Mucosa of descending colon (tissue), 3 donors: ENCODE data around the gene ZNF292. TPM values are rescaled to one million over a fixed set of nuclear protein-coding genes. Genes with fewer than 3 reads are reported as not detected.
A peak's percentile ranks its signal among the peaks of the same experiment; 100 is the strongest.

Source experiments
- ATAC-seq: fragments of 200-7000 bp; cut with Tn5 transposase; one replicate; pipeline ENCODE4 v1.9.1; 2020; ENCODE audit warnings: mild to moderate bottlenecking, moderate library complexity
- DNase-seq, 3 donors: peaks; one replicate each; pipeline ENCODE4 v3.0.0-alpha.2; 2020
- H3K36me3 ChIP-seq: fragments of 200-600 bp; one replicate; pipeline ENCODE4 v1.8.0; 2021; ENCODE audit warnings: low read depth, mild to moderate bottlenecking
- H3K4me1 ChIP-seq: fragments of 200-600 bp; one replicate; pipeline ENCODE4 v1.8.0; 2021; ENCODE audit warnings: low read depth, mild to moderate bottlenecking
- H3K4me3 ChIP-seq: fragments of 200-600 bp; one replicate; pipeline ENCODE4 v1.8.0; 2021; ENCODE audit warnings: mild to moderate bottlenecking
- H3K9me3 ChIP-seq: fragments of 200-600 bp; one replicate; pipeline ENCODE4 v1.8.0; 2021; ENCODE audit warnings: mild to moderate bottlenecking
- intact Hi-C, 2 donors: fragments of 100-400 bp; cut with DNase I in 1 of 2; cut with micrococcal nuclease in 1 of 2; formaldehyde crosslinking; loops; one replicate each; pipeline versions ENCODE4 v1.11.0 to v1.11.1; 2022; cut with DNase I, micrococcal nuclease
- long read RNA-seq, 2 donors: library from polyadenylated mRNA; unstranded; transcript quantifications; one replicate each; pipeline ENCODE4 v2.0.0, GENCODE V29; 2019 to 2021
- total RNA-seq, 3 donors: library from RNA; stranded (reverse); fragmentation: NEBNext Ultra II Directional in 2 of 3; extraction: Animal tissue kit (Norgen Biotek cat#: 25700) in 2 of 3; gene quantifications; one replicate each; pipeline versions ENCODE4 v1.2.1 to v1.2.4, GENCODE V29; 2021 to 2023
- TF ChIP-seq, protein P1 (sequence below): fragments of 200-600 bp; IDR thresholded peaks from one replicate; pipeline ENCODE4 v1.8.0; 2022; ENCODE audit warnings: antibody characterized with exemption, mild to moderate bottlenecking
- donor health status: DM: no; HTN: no; CAD: no; lungs with moderate emphysema.
- donor health status: DM: no; HTN: no; CAD: no.
- donor health status: DM: no; HTN: yes; CAD: no.

ZNF292 gene
- total RNA-seq, result 10 to 100 TPM; 40.9 to 83.2 (median 44.4) TPM
- long read RNA-seq, donor 1, full-length matches to known transcripts, result 5 of 8 reads
- long read RNA-seq, donor 1, partial matches to known transcripts, result 1 of 8 reads
- long read RNA-seq, donor 1, other reads (novel, unspliced or antisense), result 2 of 8 reads
- long read RNA-seq, donor 2, full-length matches to known transcripts, result 1 of 6 reads
- long read RNA-seq, donor 2, partial matches to known transcripts, result 4 of 6 reads
- long read RNA-seq, donor 2, other reads (novel, unspliced or antisense), result 1 of 6 reads

- TF ChIP-seq, protein P1, sequence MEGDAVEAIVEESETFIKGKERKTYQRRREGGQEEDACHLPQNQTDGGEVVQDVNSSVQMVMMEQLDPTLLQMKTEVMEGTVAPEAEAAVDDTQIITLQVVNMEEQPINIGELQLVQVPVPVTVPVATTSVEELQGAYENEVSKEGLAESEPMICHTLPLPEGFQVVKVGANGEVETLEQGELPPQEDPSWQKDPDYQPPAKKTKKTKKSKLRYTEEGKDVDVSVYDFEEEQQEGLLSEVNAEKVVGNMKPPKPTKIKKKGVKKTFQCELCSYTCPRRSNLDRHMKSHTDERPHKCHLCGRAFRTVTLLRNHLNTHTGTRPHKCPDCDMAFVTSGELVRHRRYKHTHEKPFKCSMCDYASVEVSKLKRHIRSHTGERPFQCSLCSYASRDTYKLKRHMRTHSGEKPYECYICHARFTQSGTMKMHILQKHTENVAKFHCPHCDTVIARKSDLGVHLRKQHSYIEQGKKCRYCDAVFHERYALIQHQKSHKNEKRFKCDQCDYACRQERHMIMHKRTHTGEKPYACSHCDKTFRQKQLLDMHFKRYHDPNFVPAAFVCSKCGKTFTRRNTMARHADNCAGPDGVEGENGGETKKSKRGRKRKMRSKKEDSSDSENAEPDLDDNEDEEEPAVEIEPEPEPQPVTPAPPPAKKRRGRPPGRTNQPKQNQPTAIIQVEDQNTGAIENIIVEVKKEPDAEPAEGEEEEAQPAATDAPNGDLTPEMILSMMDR, result peak; percentile 9
- intact Hi-C loops, result no loop called here
- peaks cover 12% of the 10 kb centered on the region for H3K4me1 ChIP-seq
Observed at GRCh38 chr6:87154993-87155841, at the start of gene ZNF292. Gene ZNF292 (plus strand): TSS chr6:87155565. CDS start chr6:87155592, 27 bp downstream.

GRCh38 chr6:87105823-87106222 is 49.5 kb upstream of the ZNF292 start:
- Histone ChIP-seq H3K36me3 (no peaks in the 10 kb centered on the region), H3K4me1 (no peaks in the 10 kb centered on the region), H3K9me3 (no peaks in the 10 kb centered on the region), H3K4me3 (no peak overlapping the region)
- ATAC-seq (no peak), DNase-seq (no peak)
- intact Hi-C loops, result no loop called here
- TF ChIP-seq, protein P1, result no peak

More at GRCh38 chr6:87154993-87155841, at the start of gene ZNF292:
- Histone ChIP-seq H3K4me3 (peak within 1 kb of the TSS; percentile 97), H3K9me3 (no peaks in the 10 kb centered on the region), H3K36me3 (no peaks in the 10 kb centered on the region)
- ATAC-seq, result peak; percentile 93
- DNase-seq, result peak; percentile 98 to 99 (median 99)

GRCh38 chr6:87110636-87111035 is 44.7 kb upstream of the ZNF292 start:
- H3K9me3 ChIP-seq, result no peaks in the 10 kb centered on the region
- TF ChIP-seq, protein P1, result no peak
- ATAC-seq, result no peak
- H3K4me1 ChIP-seq, result no peaks in the 10 kb centered on the region
- no peak overlapping the region for H3K4me3 ChIP-seq
- no peak for DNase-seq
- H3K36me3 ChIP-seq, result no peaks in the 10 kb centered on the region
- intact Hi-C loops, result no loop called here

GRCh38 chr6:87115402-87116135 is 39.8 kb upstream of the ZNF292 start:
- H3K4me1 ChIP-seq, result no peaks in the 10 kb centered on the region
- H3K4me3 ChIP-seq, result no peak overlapping the region
- no peaks in the 10 kb centered on the region for H3K36me3 ChIP-seq
- DNase-seq, result no peak
- TF ChIP-seq, protein P1, result no peak
- H3K9me3 ChIP-seq, result no peaks in the 10 kb centered on the region
- ATAC-seq, result no peak
- intact Hi-C loops, result no loop called here

DNA sequence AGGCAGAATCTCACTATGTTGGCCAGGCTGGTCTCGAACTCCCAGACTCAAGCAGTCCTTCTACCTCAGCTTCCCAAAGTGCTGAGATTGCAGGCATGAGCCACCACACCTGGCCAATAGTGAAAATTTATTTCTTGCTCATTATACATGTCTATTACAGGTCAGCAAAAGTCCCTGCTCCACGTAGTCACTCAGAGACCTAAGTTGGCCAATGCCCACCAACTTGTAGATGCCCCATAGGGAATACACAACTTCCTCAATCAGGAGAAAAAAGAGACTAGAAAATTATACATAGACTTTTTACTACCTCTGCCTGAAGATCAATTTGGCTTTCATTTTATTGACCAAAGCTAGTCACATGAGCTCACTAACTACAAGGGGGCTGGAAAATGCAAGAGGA is 38.4 kb upstream of the ZNF292 start:
- TF ChIP-seq, protein P1, result no peak
- Histone ChIP-seq H3K9me3 (no peaks in the 10 kb centered on the region), H3K4me3 (no peak overlapping the region), H3K4me1 (no peaks in the 10 kb centered on the region), H3K36me3 (no peaks in the 10 kb centered on the region)
- DNase-seq, result no peak
- intact Hi-C loops, result no loop called here
- ATAC-seq, result no peak
